Ascending aorta (tissue), 2 donors: ENCODE data around the gene CNIH2. TPM values are rescaled to one million over a fixed set of nuclear protein-coding genes. Genes with fewer than 3 reads are reported as not detected.
"Not testable (repeated sequence)": the region's sequence is repeated elsewhere in the genome, so short reads cannot be mapped to it uniquely, and the experiment has no call there.

Experiments
- DNase-seq, 2 donors: peaks; one replicate each; pipeline ENCODE4 v3.0.0-alpha.2; 2019; ENCODE audit warnings: low spot score in 2 of 2
- H3K27ac ChIP-seq, 2 donors: fragments of 200-600 bp; sonication (generic); one replicate each; pipeline ENCODE4 v1.5.1; 2016 to 2017; ENCODE audit warnings: mild to moderate bottlenecking in 1 of 2
- H3K27me3 ChIP-seq: fragments of 200-600 bp; sonication (generic); one replicate; pipeline ENCODE4 v1.5.1; 2017
- H3K36me3 ChIP-seq, 2 donors: fragments of 200-600 bp; sonication (generic); one replicate each; pipeline ENCODE4 v1.5.1; 2016
- H3K4me1 ChIP-seq, 2 donors: fragments of 200-600 bp; sonication (generic); one replicate each; pipeline ENCODE4 v1.5.1; 2016 to 2017; ENCODE audit warnings: mild to moderate bottlenecking in 1 of 2
- H3K4me3 ChIP-seq, 2 donors: fragments of 200-600 bp; sonication (generic); one replicate each; pipeline ENCODE4 v1.5.1; 2016 to 2017; ENCODE audit warnings: mild to moderate bottlenecking in 1 of 2
- H3K9me3 ChIP-seq, 2 donors: fragments of 200-600 bp; sonication (generic); one replicate each; pipeline ENCODE4 v1.5.1; 2016
- CTCF ChIP-seq, 3 experiments: fragments of 200-600 bp in 2 of 3; fragments of 450-650 bp in 1 of 3; sonication (generic) in 2 of 3; IDR thresholded peaks; one replicate each; pipeline ENCODE4 v1.5.1; 2016 to 2019; ENCODE audit warnings: antibody characterized with exemption in 3 of 3, mild to moderate bottlenecking in 1 of 3, moderate library complexity in 1 of 3
- intact Hi-C: fragments of 100-400 bp; cut with DNase I; formaldehyde crosslinking; loops from one replicate; pipeline ENCODE4 v1.15.1; 2023
- total RNA-seq: library from RNA; depleted of rRNA; stranded (reverse); fragments of >200 nt; gene quantifications from one replicate; pipeline ENCODE4 v1.1.0, GENCODE V29; 2016

The CNIH2 gene
- total RNA-seq, 1 donor from 2014 or later = not detected

- no peaks in the 10 kb centered on the region for H3K27me3 ChIP-seq
- no peak for DNase-seq
- TF ChIP-seq CTCF (IDR thresholded peaks at IDR 0.05) = no peak
- intact Hi-C loops = no loop called here
- H3K36me3 ChIP-seq = no peaks in the 10 kb centered on the region
- peak overlapping the region; percentile 51 to 77 for H3K27ac ChIP-seq
- peaks cover 20 to 25% of the 10 kb centered on the region in 2 donors for H3K4me1 ChIP-seq
- peak overlapping the region; percentile 47 to 85 for H3K4me3 ChIP-seq
- no peaks in the 10 kb centered on the region for H3K9me3 ChIP-seq
Observed at GRCh38 chr11:66315921-66316811, 38.2 kb downstream of the CNIH2 start.

GRCh38 chr11:66316849-66317251, 38.9 kb downstream of the CNIH2 start, which contains the start of gene CD248:
TSS of gene CD248 (minus strand) at chr11:66317044. CDS start at chr11:66317027, 17 bp downstream.
- Histone ChIP-seq H3K4me3 (peak within 1 kb of the TSS; percentile 47 to 85), H3K4me1 (peaks cover 20 to 25% of the 10 kb centered on the region in 2 donors), H3K27ac (peak within 1 kb of the TSS; percentile 51 to 77), H3K36me3 (no peaks in the 10 kb centered on the region), H3K9me3 (no peaks in the 10 kb centered on the region), H3K27me3 (no peaks in the 10 kb centered on the region)
- intact Hi-C loops = no loop called here
- no peak for TF ChIP-seq CTCF (IDR thresholded peaks at IDR 0.05)
- peak in 1 of 2 donors; percentile 78 for DNase-seq

GRCh38 chr11:66317322-66317722, 39.3 kb downstream of the CNIH2 start:
- Histone ChIP-seq H3K4me3 (peak overlapping the region; percentile 47 to 85), H3K27ac (peak overlapping the region; percentile 51 to 77), H3K4me1 (peaks cover 20 to 25% of the 10 kb centered on the region in 2 donors), H3K27me3 (no peaks in the 10 kb centered on the region), H3K9me3 (no peaks in the 10 kb centered on the region), H3K36me3 (no peaks in the 10 kb centered on the region)
- no peak for DNase-seq
- TF ChIP-seq CTCF (IDR thresholded peaks at IDR 0.05) = no peak
- intact Hi-C loops = no loop called here

- no peaks in the 10 kb centered on the region for H3K27me3 ChIP-seq
- DNase-seq = peak in 1 of 2 donors; percentile 81
- no peaks in the 10 kb centered on the region for H3K36me3 ChIP-seq
- peaks cover 19 to 25% of the 10 kb centered on the region in 2 donors for H3K4me1 ChIP-seq
- TF ChIP-seq CTCF (IDR thresholded peaks at IDR 0.05) = no peak
- intact Hi-C loops = no loop called here
- H3K27ac ChIP-seq = peak overlapping the region; percentile 51 to 77
- H3K4me3 ChIP-seq = peak overlapping the region in 1 of 2 donors; percentile 85
- no peaks in the 10 kb centered on the region for H3K9me3 ChIP-seq
Observed at GRCh38 chr11:66317723-66318599, 40.0 kb downstream of the CNIH2 start.

GRCh38 chr11:66318600-66318970, 40.6 kb downstream of the CNIH2 start:
- Histone ChIP-seq H3K4me3 (no peak overlapping the region), H3K36me3 (no peaks in the 10 kb centered on the region), H3K4me1 (peaks cover 15 to 25% of the 10 kb centered on the region in 2 donors), H3K9me3 (no peaks in the 10 kb centered on the region), H3K27me3 (no peaks in the 10 kb centered on the region), H3K27ac (no peak overlapping the region)
- DNase-seq = no peak
- intact Hi-C loops = no loop called here
- TF ChIP-seq CTCF (IDR thresholded peaks at IDR 0.05) = no peak

- peaks cover 15 to 25% of the 10 kb centered on the region in 2 donors for H3K4me1 ChIP-seq
- H3K36me3 ChIP-seq, H3K27ac ChIP-seq, DNase-seq, intact Hi-C loops, H3K4me3 ChIP-seq, H3K9me3 ChIP-seq, H3K27me3 ChIP-seq: not testable (repeated sequence)
Observed at GRCh38 chr11:66320289-66320688, 42.3 kb downstream of the CNIH2 start.

- DNase-seq, intact Hi-C loops, H3K27ac ChIP-seq, H3K4me3 ChIP-seq, H3K27me3 ChIP-seq, H3K36me3 ChIP-seq, H3K9me3 ChIP-seq: not testable (repeated sequence)
- H3K4me1 ChIP-seq = peaks cover 15 to 25% of the 10 kb centered on the region in 2 donors
Observed at GRCh38 chr11:66320748-66321147, 42.8 kb downstream of the CNIH2 start.
